ENCODE data around the gene OGT. TPM values are rescaled to one million over a fixed set of nuclear protein-coding genes. Genes with fewer than 3 reads are reported as not detected.

The OGT gene
- total and polyA plus RNA-seq, 10 of the 15 experiments (the other 5 are each of a cell fraction or from before 2014, with no cell fraction given): 38.2 to 671 (median 107) TPM

DNA sequence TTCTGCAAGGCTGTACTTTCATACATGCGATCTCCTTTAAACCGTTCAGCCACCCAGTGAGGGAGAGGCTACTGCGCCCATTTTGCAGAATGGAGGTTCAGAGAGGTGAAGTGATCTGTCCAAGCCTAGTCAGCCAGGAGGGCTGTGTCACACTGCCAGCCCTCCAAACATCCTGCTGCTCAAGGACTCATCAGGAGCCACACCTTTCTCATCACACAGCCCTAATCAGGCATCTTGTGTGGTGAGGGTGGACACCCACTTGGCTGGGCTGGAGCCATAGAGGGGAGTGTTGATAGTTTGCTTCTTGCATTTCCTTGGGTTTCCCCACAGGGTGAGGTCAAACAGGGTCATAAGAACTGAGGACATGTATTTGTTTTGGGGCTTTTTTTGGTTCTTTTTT is 90.8 kb downstream of the OGT start:
- whole genome bisulfite sequencing (ENCODE audit: insufficient coverage, insufficient replicate concordance, low lambda C conversion rate, missing lambda C conversion rate): 79% methylated on average over 3 of the region's 3 CpGs
- Histone ChIP-seq H3K9ac (ENCODE audit: control insufficient read depth, insufficient read depth, low read length) (peak overlapping the region; percentile 66; the same call in 1 of the 2 replicates), H2AFZ (ENCODE audit: control insufficient read depth, low read depth, low read length) (no peak overlapping the region), H3K27ac (ENCODE audit: control insufficient read depth, insufficient read depth) (peak overlapping the region; percentile 89), H3K4me1 (ENCODE audit: control insufficient read depth, insufficient read depth, low read length) (peaks cover 59% of the 10 kb centered on the region), H3K79me2 (ENCODE audit: control insufficient read depth, insufficient read depth, low read length) (no peaks in the 10 kb centered on the region; the same call in 1 of the 2 replicates), H3K27me3 (replicated peaks in 1 of 2; ENCODE audit: control insufficient read depth in 2 of 2, insufficient read depth in 2 of 2, low read length in 1 of 2) (no peaks in the 10 kb centered on the region), H3K36me3 (ENCODE audit: control insufficient read depth in 2 of 2, insufficient read depth in 2 of 2, low read length in 1 of 2) (no peaks in the 10 kb centered on the region), H3K4me3 (no peak overlapping the region), H4K20me1 (ENCODE audit: control insufficient read depth, insufficient read depth) (no peaks in the 10 kb centered on the region), H3K9me3 (replicated peaks; ENCODE audit: control insufficient read depth, insufficient read depth, low read length) (no peaks in the 10 kb centered on the region; the same call in 1 of the 3 replicates), H3K4me2 (ENCODE audit: control insufficient read depth, insufficient read depth) (no peak overlapping the region)
- DNase-seq (ENCODE audit: low read depth, low spot score) (no peak), ATAC-seq (peak; percentile 28), FAIRE-seq (peak; percentile 59)
- ChIA-PET POLR2A (interaction anchor here (1.5 to 1.6 kb wide), 2 partner anchors 10 to 13 kb away, joined by 4 read pairs; no protein-coding TSS in a partner anchor), RAD21 (ENCODE audit: unreplicated experiment) (interaction anchor here (0.6 to 6.6 kb wide), 6 partner anchors 10 to 215 kb away, joined by 3 to 44 read pairs (median 4); no protein-coding TSS in a partner anchor), SMC1A (ENCODE audit: uncharacterized antibody, unreplicated experiment) (interaction anchor here (1.0 to 9.3 kb wide), 5 partner anchors 12 to 91 kb away, joined by 3 to 119 read pairs (median 6); partner anchors contain the start of gene OGT), CTCF (interaction anchor here (0.9 to 1.7 kb wide), 5 partner anchors 8 to 85 kb away, joined by 3 to 9 read pairs (median 4); no protein-coding TSS in a partner anchor)
- in situ Hi-C loops (cut with MboI): no loop called here
- intact Hi-C loops (cut with micrococcal nuclease; ENCODE audit: unreplicated experiment): no loop called here
- BruUV-seq (replicated peaks): TSS peak; percentile 64
- no peak for TF ChIP-seq TBL1XR1 (IDR thresholded peaks at IDR 0.05; ENCODE audit: low read depth, low read length)
- TF ChIP-seq IKZF1 (conservative IDR thresholded peaks at IDR 0.05): 0 out of 2 replicates have a peak, but pooled peaks have one; percentile 13
- TF ChIP-seq NR2F1 (conservative IDR thresholded peaks at IDR 0.05): peak; percentile 70; the same call in 1 of the 2 replicates

- ChIA-PET SMC1A (ENCODE audit: uncharacterized antibody, unreplicated experiment) (interaction anchor here (9.3 kb wide), 1 partner anchor 10 kb away, joined by 119 read pairs; no protein-coding TSS in a partner anchor), POLR2A (interaction anchor here (1.5 to 1.6 kb wide), 2 partner anchors 9 to 11 kb away, joined by 4 read pairs; no protein-coding TSS in a partner anchor), RAD21 (ENCODE audit: unreplicated experiment) (interaction anchor here (1.0 to 6.6 kb wide), 2 partner anchors 12 to 443 kb away, joined by 3 to 44 read pairs; no protein-coding TSS in a partner anchor), CTCF (interaction anchor here (1.2 kb wide), 1 partner anchor 9 kb away, joined by 3 read pairs; no protein-coding TSS in a partner anchor)
- in situ Hi-C loops (cut with MboI) (no loop called here), intact Hi-C loops (cut with micrococcal nuclease; ENCODE audit: unreplicated experiment) (no loop called here)
- FAIRE-seq (no peak), ATAC-seq (no peak), DNase-seq (ENCODE audit: low read depth, low spot score) (no peak)
- Histone ChIP-seq H3K36me3 (ENCODE audit: control insufficient read depth in 2 of 2, insufficient read depth in 2 of 2, low read length in 1 of 2) (no peaks in the 10 kb centered on the region), H3K27ac (ENCODE audit: control insufficient read depth, insufficient read depth) (no peak overlapping the region), H2AFZ (ENCODE audit: control insufficient read depth, low read depth, low read length) (no peak overlapping the region), H4K20me1 (ENCODE audit: control insufficient read depth, insufficient read depth) (no peaks in the 10 kb centered on the region), H3K9ac (ENCODE audit: control insufficient read depth, insufficient read depth, low read length) (no peak overlapping the region), H3K4me1 (ENCODE audit: control insufficient read depth, insufficient read depth, low read length) (peaks cover 58% of the 10 kb centered on the region), H3K4me2 (ENCODE audit: control insufficient read depth, insufficient read depth) (no peak overlapping the region), H3K9me3 (replicated peaks; ENCODE audit: control insufficient read depth, insufficient read depth, low read length) (no peaks in the 10 kb centered on the region; the same call in 1 of the 3 replicates), H3K79me2 (ENCODE audit: control insufficient read depth, insufficient read depth, low read length) (no peaks in the 10 kb centered on the region), H3K27me3 (replicated peaks in 1 of 2; ENCODE audit: control insufficient read depth in 2 of 2, insufficient read depth in 2 of 2, low read length in 1 of 2) (no peaks in the 10 kb centered on the region), H3K4me3 (no peak overlapping the region)
- BruUV-seq (replicated peaks): no TSS peak
- TF ChIP-seq MLLT1 (IDR thresholded peaks at IDR 0.05): no peak
- no peak for TF ChIP-seq CEBPB (IDR thresholded peaks at IDR 0.05; ENCODE audit: borderline replicate concordance in 1 of 2, low read depth in 2 of 2, low read length in 2 of 2)
- WGBS (ENCODE audit: insufficient coverage, insufficient replicate concordance, low lambda C conversion rate, missing lambda C conversion rate): 66% methylated on average over 5 of the region's 5 CpGs
These were observed 92.6 kb downstream of the OGT start for GRCh38 chrX:71625471-71625870.

Small RNA genes within 50 kb of the gene (small RNA-seq; reads per million reads assigned to genes)
- gene RF00019: not detected

Other genes starting within 250 kb of the OGT start
- 376 and 404 TPM in 2 replicates for gene NONO, start 249.5 kb upstream of the OGT start, total RNA-seq (2014; rRNA removed)
- 418 and 433 TPM in 2 replicates for gene NONO, start 249.5 kb upstream of the OGT start, total RNA-seq (2014; rRNA removed; fragmentation: Illumina TruSeq; extraction: Trizol)
- gene NONO, start 249.5 kb upstream of the OGT start, total RNA-seq (2021): 395 and 417 TPM in 2 replicates
- gene NONO, start 249.5 kb upstream of the OGT start, polyA plus RNA-seq (2011; rRNA removed): 329 and 505 TPM in 2 replicates
- gene NONO, start 249.5 kb upstream of the OGT start, polyA plus RNA-seq (2014; fragmentation: Illumina TruSeq; extraction: Trizol): 484 and 509 TPM in 2 replicates
- gene NONO, start 249.5 kb upstream of the OGT start, polyA plus RNA-seq (2014; fragmentation: Nextera tagmentation; extraction: Ambion mirVana): 100 to 1,000 TPM; 206 to 359 TPM
- 312 and 313 TPM in 2 replicates for gene NONO, start 249.5 kb upstream of the OGT start, polyA plus RNA-seq (2014; rRNA removed)
- 100 to 1,000 TPM; 350 to 371 TPM for gene NONO, start 249.5 kb upstream of the OGT start, polyA plus RNA-seq (2016; fragmentation: Nextera tagmentation; extraction: Ambion mirVana)
- 2.1 and 2.3 TPM in 2 replicates for gene ITGB1BP2, start 231.4 kb upstream of the OGT start, total RNA-seq (2014; rRNA removed)
- gene ITGB1BP2, start 231.4 kb upstream of the OGT start, total RNA-seq (2014; rRNA removed; fragmentation: Illumina TruSeq; extraction: Trizol): 1.8 TPM in 2 replicates
- gene ITGB1BP2, start 231.4 kb upstream of the OGT start, total RNA-seq (2021): 2.0 and 2.2 TPM in 2 replicates
- 2.9 and 3.3 TPM in 2 replicates for gene ITGB1BP2, start 231.4 kb upstream of the OGT start, polyA plus RNA-seq (2011; rRNA removed)
- gene ITGB1BP2, start 231.4 kb upstream of the OGT start, polyA plus RNA-seq (2014; fragmentation: Illumina TruSeq; extraction: Trizol): 1.0 and 1.6 TPM in 2 replicates
- 1 to 10 TPM in 1 of 2 experiments, under 1 TPM in 1; 0.50 to 1.3 TPM for gene ITGB1BP2, start 231.4 kb upstream of the OGT start, polyA plus RNA-seq (2014; fragmentation: Nextera tagmentation; extraction: Ambion mirVana)
- gene ITGB1BP2, start 231.4 kb upstream of the OGT start, polyA plus RNA-seq (2014; rRNA removed): 2.3 and 3.1 TPM in 2 replicates
- under 1 TPM; 0.55 to 0.82 TPM for gene ITGB1BP2, start 231.4 kb upstream of the OGT start, polyA plus RNA-seq (2016; fragmentation: Nextera tagmentation; extraction: Ambion mirVana)
- gene TAF1, start 166.7 kb upstream of the OGT start, total RNA-seq (2014; rRNA removed): 20.9 and 24.3 TPM in 2 replicates
- 24.2 and 25.2 TPM in 2 replicates for gene TAF1, start 166.7 kb upstream of the OGT start, total RNA-seq (2014; rRNA removed; fragmentation: Illumina TruSeq; extraction: Trizol)
- 19.4 and 23.4 TPM in 2 replicates for gene TAF1, start 166.7 kb upstream of the OGT start, total RNA-seq (2021)
- 17.1 and 21.5 TPM in 2 replicates for gene TAF1, start 166.7 kb upstream of the OGT start, polyA plus RNA-seq (2011; rRNA removed)
- 23.3 and 31.4 TPM in 2 replicates for gene TAF1, start 166.7 kb upstream of the OGT start, polyA plus RNA-seq (2014; fragmentation: Illumina TruSeq; extraction: Trizol)
- 1 to 10 TPM; 4.1 to 4.8 TPM for gene TAF1, start 166.7 kb upstream of the OGT start, polyA plus RNA-seq (2014; fragmentation: Nextera tagmentation; extraction: Ambion mirVana)
- 17.3 and 17.7 TPM in 2 replicates for gene TAF1, start 166.7 kb upstream of the OGT start, polyA plus RNA-seq (2014; rRNA removed)
- 10 to 100 TPM in 1 of 2 experiments, 1 to 10 TPM in 1; 8.0 to 11.6 TPM for gene TAF1, start 166.7 kb upstream of the OGT start, polyA plus RNA-seq (2016; fragmentation: Nextera tagmentation; extraction: Ambion mirVana)
- 0.62 and 1.8 TPM in 2 replicates for gene GCNA, start 45.3 kb downstream of the OGT start, total RNA-seq (2014; rRNA removed)
- gene GCNA, start 45.3 kb downstream of the OGT start, total RNA-seq (2014; rRNA removed; fragmentation: Illumina TruSeq; extraction: Trizol): 1.4 and 1.9 TPM in 2 replicates
- gene GCNA, start 45.3 kb downstream of the OGT start, total RNA-seq (2021): 1.0 and 1.3 TPM in 2 replicates
- gene GCNA, start 45.3 kb downstream of the OGT start, polyA plus RNA-seq (2011; rRNA removed): 1.3 and 2.1 TPM in 2 replicates
- 1.6 and 2.8 TPM in 2 replicates for gene GCNA, start 45.3 kb downstream of the OGT start, polyA plus RNA-seq (2014; fragmentation: Illumina TruSeq; extraction: Trizol)
- gene GCNA, start 45.3 kb downstream of the OGT start, polyA plus RNA-seq (2014; fragmentation: Nextera tagmentation; extraction: Ambion mirVana): 1 to 10 TPM in 1 of 2 experiments, under 1 TPM in 1; 0.69 to 1.1 TPM
- 0.81 and 1.4 TPM in 2 replicates for gene GCNA, start 45.3 kb downstream of the OGT start, polyA plus RNA-seq (2014; rRNA removed)
- under 1 TPM; 0.37 to 0.72 TPM for gene GCNA, start 45.3 kb downstream of the OGT start, polyA plus RNA-seq (2016; fragmentation: Nextera tagmentation; extraction: Ambion mirVana)
- 18.0 and 24.9 TPM in 2 replicates for gene CXCR3, start 85.4 kb downstream of the OGT start, total RNA-seq (2014; rRNA removed)
- 4.5 and 6.8 TPM in 2 replicates for gene CXCR3, start 85.4 kb downstream of the OGT start, total RNA-seq (2014; rRNA removed; fragmentation: Illumina TruSeq; extraction: Trizol)
- gene CXCR3, start 85.4 kb downstream of the OGT start, total RNA-seq (2021): 45.4 and 48.2 TPM in 2 replicates
- 0.37 and 3.0 TPM in 2 replicates for gene CXCR3, start 85.4 kb downstream of the OGT start, polyA plus RNA-seq (2011; rRNA removed)
- 1.7 and 11.7 TPM in 2 replicates for gene CXCR3, start 85.4 kb downstream of the OGT start, polyA plus RNA-seq (2014; fragmentation: Illumina TruSeq; extraction: Trizol)
- gene CXCR3, start 85.4 kb downstream of the OGT start, polyA plus RNA-seq (2014; fragmentation: Nextera tagmentation; extraction: Ambion mirVana): 1 to 10 TPM; 1.4 to 6.7 TPM
- gene CXCR3, start 85.4 kb downstream of the OGT start, polyA plus RNA-seq (2014; rRNA removed): 19.7 and 27.7 TPM in 2 replicates
- gene CXCR3, start 85.4 kb downstream of the OGT start, polyA plus RNA-seq (2016; fragmentation: Nextera tagmentation; extraction: Ambion mirVana): 10 to 100 TPM; 47.6 to 48.0 TPM
- gene CXorf49, start 185.2 kb downstream of the OGT start, total RNA-seq (2014; rRNA removed): not detected in 2 replicates
- gene CXorf49, start 185.2 kb downstream of the OGT start, total RNA-seq (2014; rRNA removed; fragmentation: Illumina TruSeq; extraction: Trizol): not detected in 2 replicates
- not detected in 2 replicates for gene CXorf49, start 185.2 kb downstream of the OGT start, total RNA-seq (2021)
- gene CXorf49, start 185.2 kb downstream of the OGT start, polyA plus RNA-seq (2011; rRNA removed): not detected in 2 replicates
- not detected in 2 replicates for gene CXorf49, start 185.2 kb downstream of the OGT start, polyA plus RNA-seq (2014; fragmentation: Illumina TruSeq; extraction: Trizol)
- gene CXorf49, start 185.2 kb downstream of the OGT start, polyA plus RNA-seq (2014; fragmentation: Nextera tagmentation; extraction: Ambion mirVana): not detected
- gene CXorf49, start 185.2 kb downstream of the OGT start, polyA plus RNA-seq (2014; rRNA removed): 0.27 TPM in 1 of 2 replicates, not detected in the other
- gene CXorf49, start 185.2 kb downstream of the OGT start, polyA plus RNA-seq (2016; fragmentation: Nextera tagmentation; extraction: Ambion mirVana): not detected
- not detected in 2 replicates for gene CXorf49B, start 230.2 kb downstream of the OGT start, total RNA-seq (2014; rRNA removed)
- not detected in 2 replicates for gene CXorf49B, start 230.2 kb downstream of the OGT start, total RNA-seq (2014; rRNA removed; fragmentation: Illumina TruSeq; extraction: Trizol)
- not detected in 2 replicates for gene CXorf49B, start 230.2 kb downstream of the OGT start, total RNA-seq (2021)
- gene CXorf49B, start 230.2 kb downstream of the OGT start, polyA plus RNA-seq (2011; rRNA removed): not detected in 2 replicates
- gene CXorf49B, start 230.2 kb downstream of the OGT start, polyA plus RNA-seq (2014; fragmentation: Illumina TruSeq; extraction: Trizol): not detected in 2 replicates
- gene CXorf49B, start 230.2 kb downstream of the OGT start, polyA plus RNA-seq (2014; fragmentation: Nextera tagmentation; extraction: Ambion mirVana): not detected
- gene CXorf49B, start 230.2 kb downstream of the OGT start, polyA plus RNA-seq (2014; rRNA removed): 0.27 TPM in 1 of 2 replicates, not detected in the other
- gene CXorf49B, start 230.2 kb downstream of the OGT start, polyA plus RNA-seq (2016; fragmentation: Nextera tagmentation; extraction: Ambion mirVana): not detected

Data from GM12878 (cell line).